Astrocyte (in vitro differentiated cells and primary cell): ENCODE measurements around the gene DTNA. TPM values are rescaled to one million over a fixed set of nuclear protein-coding genes. Genes with fewer than 3 reads are reported as not detected.

Experiments used
- DNase-seq: peaks from one replicate; pipeline ENCODE4 v3.0.0-alpha.2; 2010; ENCODE audit warnings: low read depth
- FAIRE-seq: peaks from 2 replicates; lab custom pipeline; 2011; peaks lifted over from hg19 to GRCh38; lab: Jason Lieb, UNC
- H2AFZ ChIP-seq: 2 replicates; pipeline ENCODE4 v1.6.0; 2012; ENCODE audit warnings: low read depth, low read length, inconsistent platforms
- H3K27ac ChIP-seq: 2 replicates; pipeline ENCODE4 v1.5.1; 2011; ENCODE audit warnings: low read depth, low read length, inconsistent platforms
- H3K27me3 ChIP-seq: 2 replicates; pipeline ENCODE4 v1.6.0; 2011; ENCODE audit warnings: low read length, inconsistent platforms; ENCODE audit not compliant: insufficient read depth
- H3K36me3 ChIP-seq: 2 replicates; pipeline ENCODE4 v1.5.1; 2011; ENCODE audit warnings: low read length, inconsistent platforms; ENCODE audit not compliant: insufficient read depth
- H3K4me1 ChIP-seq: 2 replicates; pipeline ENCODE4 v1.5.1; 2011; ENCODE audit warnings: low read length, inconsistent platforms; ENCODE audit not compliant: insufficient read depth
- H3K4me2 ChIP-seq: 2 replicates; pipeline ENCODE4 v1.6.0; 2012; ENCODE audit warnings: low read length, inconsistent platforms
- H3K4me3 ChIP-seq: 2 replicates; pipeline ENCODE4 v1.5.1; 2011; ENCODE audit warnings: low read depth, mild to moderate bottlenecking, low read length, inconsistent platforms; ENCODE audit not compliant: insufficient read depth
- H3K79me2 ChIP-seq: 2 replicates; pipeline ENCODE4 v1.6.0; 2012; ENCODE audit warnings: mild to moderate bottlenecking, low read length, inconsistent platforms; ENCODE audit not compliant: insufficient read depth
- H3K9ac ChIP-seq: 2 replicates; pipeline ENCODE4 v1.6.0; 2012; ENCODE audit warnings: mild to moderate bottlenecking, low read length, inconsistent platforms
- H3K9me3 ChIP-seq: 2 replicates; pipeline ENCODE4 v1.5.1; 2012; ENCODE audit warnings: low read depth, mild to moderate bottlenecking, low read length, inconsistent platforms; ENCODE audit not compliant: insufficient read depth
- H4K20me1 ChIP-seq: 2 replicates; pipeline ENCODE4 v1.6.0; 2012; ENCODE audit warnings: low read length, inconsistent platforms; ENCODE audit not compliant: insufficient read depth
- H3K27ac Mint-ChIP-seq: one replicate; pipeline ENCODE4 v1.8.0; 2021; ENCODE audit warnings: mild to moderate bottlenecking, mixed read lengths; ENCODE audit not compliant: unreplicated experiment
- H3K27me3 Mint-ChIP-seq: one replicate; pipeline ENCODE4 v1.8.0; 2021; ENCODE audit warnings: low read depth, mixed read lengths; ENCODE audit not compliant: unreplicated experiment
- H3K36me3 Mint-ChIP-seq: one replicate; pipeline ENCODE4 v1.8.0; 2021; ENCODE audit warnings: low read depth, mixed read lengths; ENCODE audit not compliant: unreplicated experiment
- H3K4me1 Mint-ChIP-seq: one replicate; pipeline ENCODE4 v1.8.0; 2021; ENCODE audit warnings: low read depth, mixed read lengths; ENCODE audit not compliant: unreplicated experiment
- H3K4me3 Mint-ChIP-seq: one replicate; pipeline ENCODE4 v1.8.0; 2021; ENCODE audit warnings: mild to moderate bottlenecking, moderate library complexity, mixed read lengths; ENCODE audit not compliant: unreplicated experiment
- H3K9me3 Mint-ChIP-seq: one replicate; pipeline ENCODE4 v1.8.0; 2021; ENCODE audit warnings: mild to moderate bottlenecking, mixed read lengths; ENCODE audit not compliant: unreplicated experiment
- CTCF ChIP-seq: IDR thresholded peaks from 2 replicates; pipeline ENCODE4 v1.5.1; 2011; ENCODE audit warnings: low read depth, mild to moderate bottlenecking, inconsistent platforms, low read length, moderate library complexity; ENCODE audit not compliant: insufficient read depth
- EZH2 ChIP-seq: IDR thresholded peaks from 2 replicates; pipeline ENCODE4 v1.6.1; 2012; ENCODE audit warnings: mild to moderate bottlenecking, low read length, inconsistent platforms; ENCODE audit not compliant: insufficient read depth
- total RNA-seq: library from RNA; stranded (reverse); gene quantifications from 2 replicates; pipeline ENCODE4 v1.2.1, GENCODE V29; 2021

Gene DTNA
- total RNA-seq, 1 donor from 2014 or later, result 41.1 TPM

GRCh38 chr18:34820360-34821065 is 110.4 kb downstream of the DTNA start:
- no peaks in the 10 kb centered on the region for H3K9me3 ChIP-seq
- no peak overlapping the region for H3K4me3 ChIP-seq
- H3K4me1 Mint-ChIP-seq, result no peaks in the 10 kb centered on the region
- no peaks in the 10 kb centered on the region for H3K9me3 Mint-ChIP-seq
- DNase-seq (no peak), FAIRE-seq (no peak)
- H3K4me2 ChIP-seq, result no peak overlapping the region
- H3K36me3 Mint-ChIP-seq, result peaks cover 9% of the 10 kb centered on the region
- no peaks in the 10 kb centered on the region for H3K79me2 ChIP-seq
- H4K20me1 ChIP-seq, result no peaks in the 10 kb centered on the region
- H3K9ac ChIP-seq, result no peak overlapping the region
- H3K27ac Mint-ChIP-seq, result no peak overlapping the region
- no peak overlapping the region for H3K27ac ChIP-seq
- no peaks in the 10 kb centered on the region for H3K36me3 ChIP-seq
- TF ChIP-seq EZH2, result no peak
- no peak for TF ChIP-seq CTCF
- H3K27me3 ChIP-seq, result no peaks in the 10 kb centered on the region
- H3K27me3 Mint-ChIP-seq, result no peaks in the 10 kb centered on the region
- no peaks in the 10 kb centered on the region for H3K4me1 ChIP-seq
- no peak overlapping the region for H3K4me3 Mint-ChIP-seq
- no peak overlapping the region for H2AFZ ChIP-seq

GRCh38 chr18:34821669-34822210 is 111.6 kb downstream of the DTNA start:
- no peak for DNase-seq
- H3K4me1 Mint-ChIP-seq, result no peaks in the 10 kb centered on the region
- no peak overlapping the region for H3K27ac ChIP-seq
- H3K9me3 Mint-ChIP-seq, result no peaks in the 10 kb centered on the region
- H3K27me3 ChIP-seq, result no peaks in the 10 kb centered on the region
- H2AFZ ChIP-seq, result no peak overlapping the region
- H3K4me3 ChIP-seq, result no peak overlapping the region
- no peaks in the 10 kb centered on the region for H4K20me1 ChIP-seq
- no peak for TF ChIP-seq CTCF
- TF ChIP-seq EZH2, result no peak
- H3K36me3 ChIP-seq, result no peaks in the 10 kb centered on the region
- no peak overlapping the region for H3K27ac Mint-ChIP-seq
- FAIRE-seq, result no peak
- no peaks in the 10 kb centered on the region for H3K4me1 ChIP-seq
- no peak overlapping the region for H3K9ac ChIP-seq
- H3K4me2 ChIP-seq, result no peak overlapping the region
- peaks cover 9% of the 10 kb centered on the region for H3K36me3 Mint-ChIP-seq
- no peak overlapping the region for H3K4me3 Mint-ChIP-seq
- H3K9me3 ChIP-seq, result no peaks in the 10 kb centered on the region
- no peaks in the 10 kb centered on the region for H3K27me3 Mint-ChIP-seq
- no peaks in the 10 kb centered on the region for H3K79me2 ChIP-seq

- no peaks in the 10 kb centered on the region for H3K9me3 Mint-ChIP-seq
- H2AFZ ChIP-seq, result no peak overlapping the region
- no peaks in the 10 kb centered on the region for H3K27me3 ChIP-seq
- H4K20me1 ChIP-seq, result no peaks in the 10 kb centered on the region
- H3K4me3 ChIP-seq, result no peak overlapping the region
- no peaks in the 10 kb centered on the region for H3K9me3 ChIP-seq
- no peak overlapping the region for H3K4me3 Mint-ChIP-seq
- H3K27ac ChIP-seq, result no peak overlapping the region
- H3K4me1 ChIP-seq, result no peaks in the 10 kb centered on the region
- H3K36me3 ChIP-seq, result no peaks in the 10 kb centered on the region
- no peak for FAIRE-seq
- H3K79me2 ChIP-seq, result no peaks in the 10 kb centered on the region
- peaks cover 5% of the 10 kb centered on the region for H3K36me3 Mint-ChIP-seq
- H3K4me2 ChIP-seq, result no peak overlapping the region
- H3K27me3 Mint-ChIP-seq, result no peaks in the 10 kb centered on the region
- no peak overlapping the region for H3K9ac ChIP-seq
- H3K4me1 Mint-ChIP-seq, result no peaks in the 10 kb centered on the region
- TF ChIP-seq CTCF, result no peak
- no peak for TF ChIP-seq EZH2
- no peak overlapping the region for H3K27ac Mint-ChIP-seq
- no peak for DNase-seq
Observed at GRCh38 chr18:34828093-34828492, 118.0 kb downstream of the DTNA start.
